Kidney tubule cell (primary cell): ENCODE results near the gene GHRH.

Source experiments
- DNase-seq: peaks from one replicate; pipeline ENCODE4 v3.0.0-alpha.2; 2018; ENCODE audit warnings: low spot score

The GHRH gene

DNA sequence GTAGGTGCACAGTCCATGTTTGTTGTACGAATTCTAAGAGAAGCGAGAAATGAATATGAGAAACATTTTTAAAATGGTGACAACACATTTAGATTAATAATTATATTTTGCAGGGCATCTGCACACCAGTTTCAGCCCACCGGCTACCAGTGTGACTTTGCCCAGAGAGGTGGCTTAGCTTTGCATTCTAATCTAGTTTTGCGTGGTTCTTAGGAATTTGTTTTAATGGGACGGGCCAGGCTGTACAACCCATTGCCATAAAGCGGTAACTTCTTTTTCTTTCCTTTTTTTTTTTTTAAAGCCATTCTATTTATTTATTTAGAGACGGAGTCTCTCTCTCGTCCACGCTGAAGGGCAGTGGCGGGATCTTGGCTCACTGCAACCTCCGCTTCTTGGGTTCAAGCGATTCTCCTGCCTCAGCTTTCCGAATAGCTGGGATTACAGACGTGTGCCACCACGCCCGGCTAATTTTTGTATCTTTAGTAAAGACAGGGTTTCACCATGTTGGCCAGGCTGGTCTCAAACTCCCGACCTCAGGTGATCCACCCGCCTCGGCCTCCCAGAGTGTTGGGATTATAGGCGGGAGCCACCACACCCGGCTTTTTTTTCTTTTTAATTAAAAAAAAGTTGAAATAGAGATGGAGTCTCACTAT is 28.7 kb upstream of the GHRH start:
- DNase-seq, result no peak

DNA sequence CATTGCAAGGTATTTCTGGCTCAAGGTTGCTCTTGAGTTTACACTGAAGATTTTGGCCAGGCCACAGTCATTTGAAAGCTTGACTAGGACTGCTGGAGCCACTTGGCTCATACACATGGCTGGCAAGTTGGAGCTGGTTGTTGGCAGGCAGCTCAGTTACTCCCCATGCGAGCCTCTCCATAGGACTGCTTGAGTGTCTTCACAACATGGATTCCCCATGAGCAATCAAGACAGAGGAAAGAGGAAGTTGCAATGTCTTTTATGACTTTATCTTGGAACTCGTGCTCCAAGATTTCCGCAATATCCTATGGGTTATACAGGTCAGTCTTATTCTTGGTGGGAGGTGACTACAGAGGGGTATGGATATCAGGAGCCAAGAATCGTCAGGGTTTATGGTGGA is 26.5 kb upstream of the GHRH start:
- no peak for DNase-seq

DNA sequence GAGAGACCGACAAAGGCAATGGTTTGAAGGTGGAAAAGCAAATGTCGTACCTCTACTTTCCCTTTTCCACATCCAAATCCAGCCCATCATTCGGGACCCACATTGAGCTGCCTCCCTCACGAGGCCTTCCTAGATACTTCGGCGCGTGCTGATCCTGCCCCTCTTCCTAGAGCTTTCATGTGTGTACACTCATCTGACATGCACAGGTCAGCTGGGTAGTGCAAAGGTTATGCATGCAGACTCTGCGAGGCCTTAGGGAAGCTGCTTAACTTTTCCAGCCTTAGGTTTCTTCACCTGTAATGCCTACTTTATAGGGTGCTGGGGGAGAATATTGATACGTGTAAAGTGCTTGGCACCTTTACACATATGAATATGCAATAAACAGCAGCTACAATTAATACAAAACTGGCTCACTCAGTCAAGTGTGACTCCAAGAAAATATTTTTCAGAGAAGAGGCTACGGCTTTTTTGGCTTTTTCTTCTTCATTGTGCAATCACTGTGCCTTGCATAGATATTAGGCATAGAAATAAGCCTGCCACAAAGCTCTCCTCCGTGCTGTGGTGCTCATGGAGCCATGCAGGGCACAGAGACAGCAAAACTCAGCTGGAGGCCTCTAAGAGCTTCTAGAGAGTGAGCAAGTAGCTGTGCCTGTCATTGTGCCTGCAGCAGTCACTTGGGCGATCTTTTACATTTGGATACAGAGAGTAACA is 24.2 kb upstream of the GHRH start:
- DNase-seq, result no peak

DNA sequence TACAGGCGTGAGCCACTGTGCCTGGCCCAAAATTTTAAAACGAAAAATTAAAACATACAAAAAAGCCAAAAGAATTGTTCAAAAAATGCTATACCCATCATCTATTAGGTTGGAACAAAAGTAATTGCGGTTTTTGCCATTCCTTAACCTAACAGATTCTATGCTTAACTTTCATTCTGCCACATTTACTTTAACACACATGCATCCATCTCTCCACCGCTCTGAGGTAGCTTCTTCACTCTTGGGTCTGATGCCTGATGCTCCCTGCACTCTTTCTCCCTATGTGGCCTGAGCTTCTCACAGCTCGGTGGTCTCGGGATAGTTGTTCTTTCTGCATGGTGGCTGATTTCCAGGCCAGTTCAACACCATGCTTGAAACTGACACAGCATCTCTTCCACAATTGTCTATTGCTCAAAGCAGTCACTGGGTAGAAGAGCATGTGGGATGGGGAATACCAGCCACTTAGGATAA is 23.1 kb upstream of the GHRH start:
- no peak for DNase-seq

DNA sequence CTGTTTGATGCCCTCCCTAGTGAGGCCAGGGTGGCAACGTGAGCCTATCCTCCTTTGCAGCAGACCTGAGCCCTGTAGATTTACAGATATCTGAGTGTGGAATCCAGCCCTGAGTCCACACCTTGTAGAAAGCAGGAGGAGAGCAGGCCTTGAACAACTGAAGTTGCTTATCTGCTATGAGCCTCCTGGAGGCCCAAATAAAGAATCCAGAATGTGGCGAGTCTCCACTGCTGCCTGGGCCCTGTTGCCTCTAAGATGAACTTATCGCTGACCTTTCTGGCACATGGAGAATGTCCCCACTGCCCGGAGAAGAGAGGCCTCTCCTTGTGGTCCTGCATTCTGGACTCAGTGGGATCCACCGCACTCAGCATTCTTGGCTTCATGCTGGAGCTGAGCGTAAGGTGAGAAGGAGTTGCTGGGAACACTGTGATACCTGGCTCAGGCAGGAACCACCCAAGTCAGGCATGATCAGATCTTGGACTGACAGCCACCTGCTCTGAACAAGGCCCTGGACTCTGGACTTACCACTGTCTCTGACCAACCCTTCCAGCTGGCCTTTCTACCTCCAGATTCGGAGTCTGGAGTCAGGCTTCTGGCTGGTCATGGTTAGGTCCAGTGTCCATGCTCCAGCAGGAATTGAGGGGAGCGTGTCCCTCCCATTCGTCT is 22.0 kb upstream of the GHRH start:
- DNase-seq, result no peak

DNA sequence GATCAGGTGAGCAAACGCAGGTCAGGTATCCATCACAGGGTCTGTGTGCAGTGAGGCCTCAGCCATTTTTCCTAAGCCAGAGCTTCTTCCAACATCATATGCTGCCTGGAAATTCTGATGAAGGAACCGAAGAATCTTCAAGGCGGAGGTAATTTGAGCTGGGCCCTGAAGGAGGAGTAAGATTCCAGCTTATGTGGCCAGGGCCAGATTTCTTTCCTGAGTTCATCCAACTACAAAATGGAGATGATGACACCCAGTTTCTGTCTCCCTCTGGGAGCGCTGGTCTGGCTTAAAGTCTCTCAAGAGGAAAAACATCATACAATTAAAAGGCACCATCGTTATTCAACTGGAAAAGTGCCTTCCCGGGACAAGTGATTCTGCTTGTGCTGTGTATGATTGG is 20.9 kb upstream of the GHRH start:
- DNase-seq, result peak; percentile 26

DNA sequence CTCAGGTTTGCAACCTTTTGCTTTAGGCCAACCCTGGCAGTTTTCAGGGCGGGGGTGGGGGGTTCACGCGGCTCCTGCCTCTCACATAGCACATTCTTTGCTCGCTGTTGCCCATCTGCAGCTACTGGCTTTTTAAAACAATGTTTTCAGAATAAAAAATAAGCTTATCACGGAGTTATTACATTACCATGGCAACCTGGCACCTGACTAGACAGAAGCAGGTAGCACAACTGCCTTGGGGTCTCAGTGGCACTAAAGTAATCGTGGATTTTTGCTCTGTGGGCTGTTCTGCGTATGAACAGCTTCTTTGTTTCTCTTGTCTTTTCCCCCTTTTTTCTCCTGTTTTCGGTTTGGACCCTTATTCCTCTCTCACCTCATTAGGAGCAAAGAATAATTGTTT is 18.8 kb upstream of the GHRH start:
- DNase-seq, result no peak

DNA sequence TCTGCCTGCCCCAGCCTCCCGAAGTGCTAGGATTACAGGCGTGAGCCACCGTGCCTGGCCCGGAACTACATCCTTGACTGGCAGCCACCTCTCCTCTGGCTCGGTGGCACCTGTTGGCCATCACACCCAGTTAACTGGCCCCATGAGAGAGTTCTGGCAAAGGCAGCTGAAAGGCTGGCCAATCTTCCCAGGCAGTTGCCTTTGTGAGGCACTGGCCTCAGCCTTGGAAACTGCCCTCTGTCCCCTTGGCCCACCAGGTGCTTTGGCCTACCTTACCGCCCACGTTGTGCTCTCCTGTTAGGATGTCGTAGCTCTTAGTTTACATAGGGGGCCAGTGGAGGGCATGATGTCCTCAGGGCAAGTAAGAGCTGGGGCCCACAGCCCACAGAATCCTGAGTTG is 18.2 kb upstream of the GHRH start:
- no peak for DNase-seq

DNA sequence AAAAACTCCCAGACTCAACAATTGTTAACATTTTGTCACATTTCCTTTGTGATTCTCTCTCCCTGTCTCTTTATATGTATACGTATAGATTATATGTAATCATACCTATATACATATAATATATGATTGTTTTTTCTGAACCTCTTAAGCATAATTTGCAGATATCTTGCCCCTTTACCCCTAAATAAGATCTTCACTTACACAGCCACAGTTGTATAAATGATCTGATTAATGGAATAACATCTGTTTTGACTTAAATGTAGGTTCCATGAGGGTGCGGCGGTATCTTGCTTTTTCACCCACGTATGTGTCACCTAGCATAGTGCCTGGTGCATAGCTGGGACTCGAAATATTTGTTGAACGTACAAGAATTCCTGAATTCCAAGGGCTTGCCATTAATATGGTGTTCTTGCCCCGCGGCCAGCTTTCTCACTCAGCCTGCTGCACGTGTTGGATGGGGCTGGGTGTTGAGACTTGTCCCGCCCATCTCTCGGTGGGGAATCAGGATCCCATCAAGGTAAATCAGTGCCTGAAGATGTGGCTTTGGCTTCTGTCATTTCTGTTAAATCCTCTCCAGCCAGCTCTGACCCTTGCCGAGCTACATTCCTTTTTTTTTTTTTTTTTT is 17.5 kb upstream of the GHRH start:
- DNase-seq, result no peak

DNA sequence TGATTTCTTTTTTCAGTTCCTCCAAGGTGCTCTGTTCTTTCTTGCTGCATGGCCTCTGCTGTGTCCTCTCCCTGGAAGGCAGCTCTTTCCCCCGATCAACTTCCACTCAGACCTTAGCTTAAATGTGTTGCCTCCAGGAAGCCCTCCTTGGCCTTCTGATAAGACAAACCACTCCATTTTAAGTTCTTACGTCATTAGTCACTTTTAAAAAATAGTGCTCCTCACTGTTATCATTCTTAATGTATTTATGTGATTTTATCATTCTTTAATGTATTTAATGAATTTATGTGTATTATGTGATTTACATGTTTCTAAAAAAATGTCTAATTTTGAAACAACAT is 15.6 kb upstream of the GHRH start:
- no peak for DNase-seq

DNA sequence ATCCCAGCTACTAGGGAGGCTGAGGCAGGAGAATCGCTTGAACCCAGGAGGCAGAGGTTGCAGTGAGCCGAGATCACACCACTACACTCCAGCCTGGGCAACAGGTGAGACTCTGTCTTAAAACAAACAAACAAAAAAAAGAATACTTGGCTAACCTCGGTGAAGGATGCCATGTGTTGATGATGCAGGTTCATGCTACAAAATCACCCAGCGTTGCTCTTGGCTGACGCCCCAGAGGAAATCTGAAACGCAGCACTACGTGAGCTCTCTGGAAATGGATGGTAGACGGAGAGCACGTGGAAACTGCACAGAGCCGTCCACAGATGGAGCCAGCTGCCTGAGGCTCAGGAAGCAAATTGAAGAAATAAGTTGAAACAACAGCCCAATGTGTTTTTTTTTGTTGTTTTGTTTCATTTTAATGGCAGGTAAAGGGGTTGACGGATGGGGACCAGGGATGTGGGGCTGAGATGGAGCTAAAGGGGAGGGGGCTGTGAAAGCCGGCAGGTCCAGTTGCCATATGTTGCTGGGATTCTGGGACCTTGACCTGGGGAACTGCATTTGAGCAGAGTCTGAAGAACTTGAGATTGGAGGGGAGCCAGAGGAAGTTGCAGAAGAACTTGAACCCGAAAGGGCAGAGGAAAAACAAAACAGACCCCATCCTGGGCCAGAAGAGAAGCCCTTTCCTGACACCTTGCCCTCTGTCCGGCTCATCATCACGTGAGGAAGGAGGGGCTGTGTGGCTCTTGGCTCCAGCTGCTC is 15.1 kb upstream of the GHRH start:
- peak; percentile 57 for DNase-seq

DNA sequence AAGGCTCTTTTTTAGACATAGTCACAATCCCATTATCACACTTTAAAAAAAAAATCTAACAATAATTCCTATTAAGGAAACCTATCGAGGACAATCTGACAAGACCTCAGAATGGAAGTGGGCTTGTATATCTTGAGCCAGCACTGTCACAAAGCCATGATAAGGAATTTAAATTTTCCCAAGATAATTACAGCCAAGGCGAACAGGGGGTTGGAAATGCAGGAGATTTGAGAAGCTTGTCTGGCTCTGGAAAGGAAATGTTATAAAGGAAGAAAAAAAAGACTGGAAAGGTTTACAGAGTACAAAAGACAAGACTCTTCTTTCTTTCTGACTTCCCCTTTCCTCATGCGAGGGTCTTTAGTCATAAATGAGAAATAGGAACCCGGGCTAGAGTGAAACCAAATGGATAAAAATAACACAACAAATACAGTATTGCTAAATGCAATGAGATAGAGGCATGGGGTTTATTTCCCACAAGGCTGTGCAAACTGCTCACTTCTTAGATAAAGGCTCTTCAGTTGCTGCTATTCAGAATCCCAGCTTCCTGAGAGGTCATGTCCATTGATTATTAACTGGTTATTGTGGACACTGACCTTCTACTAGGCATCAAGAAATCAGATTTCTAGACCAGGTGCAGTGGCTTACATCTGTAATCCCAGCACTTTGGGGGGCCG is 13.4 kb upstream of the GHRH start:
- no peak for DNase-seq

DNA sequence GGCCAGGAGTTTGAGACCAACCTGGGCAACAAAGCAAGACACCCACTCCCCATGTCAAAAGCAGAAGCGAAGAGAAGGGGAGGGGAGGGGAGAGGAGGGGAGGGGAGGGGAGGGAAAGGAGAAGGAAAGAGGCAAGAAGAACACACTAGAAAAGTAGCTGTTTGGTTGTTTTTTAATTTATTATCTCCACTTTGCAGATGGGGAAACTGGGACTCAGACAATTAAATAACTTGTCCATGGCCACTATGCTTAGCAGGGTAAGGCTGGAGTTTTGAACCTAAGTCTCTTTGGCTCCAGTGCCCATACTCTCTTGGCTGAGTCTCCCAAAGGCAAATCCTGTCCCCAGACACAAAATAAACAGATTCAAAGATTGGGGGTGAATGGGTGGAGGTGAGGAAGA is 12.4 kb upstream of the GHRH start:
- no peak for DNase-seq

DNA sequence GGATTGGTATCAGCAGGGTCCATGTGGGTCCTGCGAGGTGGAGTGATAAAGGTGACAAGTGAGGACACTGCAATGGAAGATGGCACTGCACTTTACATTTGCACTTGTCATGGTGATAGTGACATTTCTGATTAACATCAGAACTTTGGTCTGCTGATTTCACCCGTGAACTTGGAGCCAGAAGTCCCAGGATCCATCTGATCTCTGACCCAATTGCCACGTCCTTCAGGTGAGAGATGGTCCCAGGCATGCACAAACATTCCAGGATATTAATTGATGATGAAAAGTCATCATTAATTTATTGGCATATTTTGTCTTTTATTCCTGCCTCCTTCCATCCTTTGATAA is 9.8 kb upstream of the GHRH start:
- no peak for DNase-seq

DNA sequence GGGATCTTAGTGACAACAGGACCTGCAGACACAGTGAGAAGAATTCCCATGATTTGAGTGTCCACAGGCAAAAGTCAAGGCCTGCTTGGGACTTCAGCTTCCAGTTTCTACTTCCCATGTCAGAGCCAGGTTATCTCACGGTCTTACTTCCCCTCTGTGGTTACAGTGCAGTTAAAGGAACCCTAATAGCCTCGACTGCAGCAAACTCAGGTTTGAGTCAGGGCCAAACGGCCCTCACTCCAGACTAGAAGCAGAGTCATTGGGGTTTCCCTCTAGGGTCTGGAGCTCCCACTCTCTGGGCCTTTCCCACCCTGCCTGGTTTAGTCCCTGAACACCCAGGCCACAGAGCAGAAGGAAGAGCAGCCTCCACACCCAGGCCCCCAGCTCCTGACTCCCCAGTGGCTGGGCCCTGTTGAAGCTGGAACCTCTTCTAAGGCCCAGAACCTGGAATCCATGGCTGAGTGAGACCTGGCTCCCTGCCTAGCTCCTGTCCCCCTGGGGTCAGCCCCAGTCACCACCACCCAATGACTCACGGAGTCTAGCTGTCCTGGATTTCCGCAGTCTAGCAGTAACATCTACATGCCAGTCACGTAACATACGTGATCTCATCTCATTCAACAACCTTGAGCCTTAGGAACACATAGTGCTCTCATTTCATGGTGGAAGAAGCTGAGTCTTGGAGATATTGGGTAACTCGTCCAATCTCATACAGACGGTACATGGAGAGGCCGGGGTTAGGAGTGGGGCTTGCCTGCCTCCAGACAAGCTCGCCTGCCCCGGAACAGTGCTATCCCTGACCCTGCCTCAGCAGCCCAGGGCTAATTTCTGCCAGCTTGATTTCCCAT is 9.2 kb upstream of the GHRH start:
- no peak for DNase-seq

DNA sequence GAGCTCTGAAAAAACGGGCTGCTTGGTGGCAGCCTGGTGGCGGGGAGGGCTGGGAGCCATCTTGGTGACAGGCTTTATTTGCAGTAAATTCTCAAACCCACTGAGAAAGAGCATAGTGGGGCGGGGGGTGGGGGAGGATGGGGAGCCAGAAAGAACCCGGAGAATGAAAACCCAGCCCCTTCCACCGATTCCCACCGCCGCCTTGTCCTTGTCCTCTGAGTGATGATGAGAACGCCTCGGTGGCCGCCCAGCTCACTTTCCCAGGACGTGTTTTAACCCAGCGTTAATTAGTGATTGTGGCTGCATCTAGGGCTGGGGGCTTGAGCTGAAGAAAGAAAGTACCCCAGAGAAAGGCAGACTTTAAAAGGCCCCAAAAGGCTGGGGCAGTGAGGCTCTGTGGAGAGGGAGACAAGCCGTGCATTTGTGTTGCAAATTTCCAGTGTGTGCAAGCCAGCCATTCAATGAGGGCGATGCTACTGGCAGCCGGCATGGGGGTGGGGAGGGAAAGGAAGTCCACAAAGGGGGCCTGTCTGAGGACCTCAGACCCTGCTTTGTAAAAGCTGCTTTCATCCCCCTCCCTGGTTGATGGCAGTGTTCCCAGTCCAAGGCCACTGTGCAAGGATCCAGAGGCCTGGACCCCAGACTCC is 6.2 kb upstream of the GHRH start:
- no peak for DNase-seq

DNA sequence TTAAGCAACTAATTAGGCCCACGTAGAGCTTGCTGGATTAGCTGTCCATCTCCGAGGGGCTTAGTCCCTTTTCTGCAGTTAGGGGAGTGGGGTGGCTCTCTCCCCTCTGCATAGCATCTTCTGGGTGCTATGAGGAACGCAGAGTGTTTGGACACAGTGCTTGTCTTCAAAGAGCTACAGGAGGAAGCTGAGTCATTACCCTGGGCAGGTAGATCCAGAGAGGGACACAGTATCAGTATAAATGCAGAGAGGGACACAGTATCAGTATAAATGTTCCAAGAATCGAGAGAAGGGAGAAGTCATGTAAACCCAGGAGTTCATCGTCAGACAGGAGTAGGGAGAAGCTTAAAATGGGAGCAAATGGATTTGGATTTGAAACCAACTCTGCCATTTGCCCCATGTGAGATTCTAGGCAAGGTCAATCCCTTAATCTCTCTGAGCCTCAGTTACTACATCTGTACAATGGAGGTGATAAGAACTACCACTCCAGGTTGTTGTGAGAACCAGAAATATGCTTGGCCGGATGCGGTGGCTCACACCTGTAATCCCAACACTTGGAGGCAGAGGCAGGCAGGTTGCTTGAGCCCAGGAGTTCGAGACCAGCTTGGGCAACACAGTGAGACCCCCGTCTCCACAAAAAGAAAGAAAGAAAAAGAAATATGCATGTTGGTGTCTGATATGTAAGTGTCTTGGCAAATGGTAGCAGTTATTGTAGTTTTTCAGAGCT is 5.5 kb upstream of the GHRH start:
- peak; percentile 15 for DNase-seq

DNA sequence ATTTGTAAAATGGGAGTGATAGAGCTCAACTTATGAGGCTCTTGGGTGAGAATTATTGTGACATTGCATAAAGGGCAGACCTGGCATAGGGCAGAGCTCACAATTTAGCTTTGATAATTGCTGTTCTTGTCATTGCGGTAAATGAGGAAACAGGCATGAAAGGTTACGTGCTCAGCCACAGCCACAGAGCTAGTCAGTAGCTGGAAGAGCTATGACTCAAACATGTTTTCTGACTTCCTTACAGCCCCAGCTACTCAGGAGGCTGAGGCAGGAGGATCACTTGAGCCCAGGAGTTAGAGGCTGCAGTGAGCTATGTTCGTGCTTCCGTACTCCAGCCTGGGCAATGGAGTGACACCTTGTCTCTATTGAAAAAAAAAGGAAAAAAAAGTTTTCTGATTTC is 3.5 kb upstream of the GHRH start:
- no peak for DNase-seq

DNA sequence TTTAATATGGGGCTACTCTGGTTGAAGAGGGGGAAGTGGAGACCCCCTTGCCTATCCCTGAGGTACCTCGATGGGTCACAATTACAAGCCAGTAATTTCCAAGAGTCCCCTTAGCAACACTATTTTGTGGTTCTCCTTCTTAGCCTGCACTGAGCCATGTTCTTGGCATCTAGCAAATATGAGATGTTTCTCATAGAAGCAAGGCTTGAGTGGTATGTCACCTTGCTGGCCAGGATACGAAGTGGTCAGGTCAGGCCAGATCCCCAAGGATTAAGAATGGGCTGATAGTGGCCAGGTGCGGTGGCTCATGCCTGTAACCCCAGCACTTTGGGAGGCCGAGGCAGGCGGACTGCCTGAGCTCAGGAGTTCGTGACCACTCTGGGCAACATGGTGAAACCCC is 2.1 kb upstream of the GHRH start:
- no peak for DNase-seq

DNA sequence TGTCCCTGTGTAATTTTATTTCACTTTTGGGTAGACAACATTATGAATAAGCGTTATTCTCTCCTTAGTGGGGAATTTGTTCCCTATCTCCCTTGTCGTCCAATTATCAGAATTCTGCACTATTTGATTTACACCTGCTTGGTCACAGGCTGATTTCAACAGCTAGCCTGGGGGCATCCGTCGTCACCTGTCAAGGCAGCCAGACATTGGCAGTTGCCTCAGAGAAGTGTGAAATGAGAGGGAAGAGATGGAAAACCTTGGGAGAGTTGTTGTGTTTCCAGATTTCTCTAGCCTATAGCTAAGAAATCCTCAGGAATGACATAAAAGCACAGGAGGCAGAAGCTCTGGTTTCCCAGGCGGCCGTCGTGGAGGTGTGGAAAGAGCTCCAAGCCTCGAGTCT is 891 bp upstream of the GHRH start:
- DNase-seq, result no peak
